ENCODE results near the gene ZNF500. TPM values are rescaled to one million over a fixed set of nuclear protein-coding genes. Genes with fewer than 3 reads are reported as not detected.

Gene ZNF500
- total RNA-seq (2022; extraction: Qiagen RNA extraction; ENCODE audit: low read depth) = 7.6 to 10.6 TPM (median 8.7 TPM) in 5 replicates

DNA sequence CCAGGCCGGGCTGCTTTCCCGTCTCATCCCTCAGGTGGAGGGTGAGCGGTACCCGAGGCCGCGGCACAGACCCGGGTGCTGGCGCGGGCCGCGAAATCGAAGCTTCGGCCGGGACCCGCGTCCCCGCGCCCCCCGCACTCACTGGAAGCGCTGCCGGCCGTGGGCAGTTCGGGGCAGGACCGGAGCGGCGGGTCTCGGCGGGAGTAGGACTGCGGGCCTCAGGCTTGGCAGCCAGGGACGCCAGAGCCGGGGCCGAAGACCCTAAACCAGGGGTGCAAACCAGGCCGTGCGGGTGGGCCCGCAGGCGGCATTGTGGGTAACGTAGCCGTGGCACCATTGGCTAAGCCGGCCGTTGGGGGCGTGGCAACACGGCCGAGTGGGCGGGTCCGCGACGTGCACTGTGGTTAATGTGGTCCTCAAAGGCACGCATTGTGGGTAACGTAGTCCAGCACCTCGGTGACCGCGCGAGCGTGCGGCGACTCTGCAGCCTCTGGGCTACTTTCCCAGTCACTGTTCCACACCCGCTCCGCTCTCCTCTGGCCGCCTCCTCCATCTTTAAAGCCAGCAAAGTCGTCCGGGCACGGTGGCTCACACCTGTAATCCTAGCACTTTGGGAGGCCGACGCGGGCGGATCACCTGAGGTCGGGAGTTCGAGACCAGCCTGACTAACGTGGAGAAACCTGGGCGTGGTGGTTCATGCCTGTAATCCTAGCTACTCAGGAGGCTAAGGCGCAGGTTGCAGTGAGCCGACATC lies at the start of gene ZNF500:
Gene ZNF500 (minus strand): TSS at position 288 of the 754 bp plus-strand sequence. CDS start 1,184 bp downstream, outside the sequence.

DNA sequence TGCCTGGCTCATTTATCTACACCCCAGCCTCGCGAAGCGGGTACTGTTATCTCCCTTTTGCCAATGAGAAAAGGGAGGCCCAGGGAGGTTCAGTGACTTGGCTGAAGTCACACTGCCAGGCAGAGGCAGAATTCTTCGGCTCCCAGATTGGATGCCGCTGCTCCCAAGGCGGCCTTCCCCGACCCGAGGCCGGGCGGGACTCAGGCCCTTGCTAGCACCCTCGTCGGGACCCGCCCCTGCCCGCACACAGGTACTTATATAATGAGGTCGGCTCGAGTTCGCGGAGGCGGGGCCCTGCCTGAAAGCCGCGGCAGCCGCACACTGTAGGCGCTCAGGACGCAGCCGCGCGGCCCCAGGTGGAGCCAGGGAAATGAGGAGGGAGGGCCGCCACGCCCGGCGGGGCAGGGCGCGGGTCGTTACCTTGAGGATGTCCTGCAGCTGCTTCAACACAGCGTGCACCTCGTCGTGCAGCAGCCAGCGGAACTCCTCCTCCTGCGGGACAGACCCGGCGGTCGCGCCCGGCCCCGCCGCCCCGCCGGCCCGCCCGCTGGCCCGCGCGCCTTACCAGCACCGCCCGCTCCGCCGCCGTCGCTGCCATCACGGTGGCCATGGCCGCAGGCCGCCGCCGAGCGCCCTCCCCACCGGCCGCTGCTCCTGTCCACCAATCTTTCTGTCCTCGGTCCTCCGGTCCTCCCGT lies 35.1 kb upstream of the ZNF500 start, which contains the start of gene ROGDI:
Gene ROGDI (minus strand): TSS at position 672 of the 697 bp plus-strand sequence. CDS start 62 bp downstream, at position 610.

DNA sequence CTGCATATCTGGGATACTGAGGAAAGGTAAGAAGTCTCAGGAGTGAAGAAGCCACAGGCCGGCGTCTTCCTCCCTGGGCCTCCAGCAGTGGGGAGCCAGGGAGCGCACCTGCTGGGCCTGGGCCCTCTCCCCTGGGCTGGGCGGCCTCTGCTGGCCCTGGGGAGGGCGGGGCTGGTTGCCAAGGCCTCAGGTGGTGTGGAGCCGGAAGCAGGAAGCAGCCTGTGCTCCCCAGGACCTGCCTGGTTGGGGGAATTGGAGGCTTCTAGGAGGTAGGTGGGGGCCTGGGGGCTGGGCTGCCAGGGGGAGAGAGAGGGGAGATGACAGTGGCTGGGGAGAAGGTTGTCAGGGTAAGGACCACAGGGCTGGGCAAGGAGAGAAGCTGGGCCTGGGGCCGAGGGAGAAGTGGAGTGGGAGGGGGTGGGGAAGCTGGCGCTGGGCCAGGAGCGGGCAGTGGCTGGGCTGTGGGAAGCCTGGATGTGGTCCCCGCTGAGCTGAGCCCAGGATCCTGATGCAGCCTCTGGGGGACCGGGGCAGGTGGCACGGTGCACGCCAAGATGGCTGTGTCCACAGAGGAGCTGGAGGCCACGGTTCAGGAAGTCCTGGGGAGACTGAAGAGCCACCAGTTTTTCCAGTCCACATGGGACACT lies 28.3 kb upstream of the ZNF500 start, which contains the start of gene SMIM22:
Gene SMIM22 (plus strand): TSS at position 189 of the 647 bp plus-strand sequence. CDS start 366 bp downstream, at position 555.

DNA sequence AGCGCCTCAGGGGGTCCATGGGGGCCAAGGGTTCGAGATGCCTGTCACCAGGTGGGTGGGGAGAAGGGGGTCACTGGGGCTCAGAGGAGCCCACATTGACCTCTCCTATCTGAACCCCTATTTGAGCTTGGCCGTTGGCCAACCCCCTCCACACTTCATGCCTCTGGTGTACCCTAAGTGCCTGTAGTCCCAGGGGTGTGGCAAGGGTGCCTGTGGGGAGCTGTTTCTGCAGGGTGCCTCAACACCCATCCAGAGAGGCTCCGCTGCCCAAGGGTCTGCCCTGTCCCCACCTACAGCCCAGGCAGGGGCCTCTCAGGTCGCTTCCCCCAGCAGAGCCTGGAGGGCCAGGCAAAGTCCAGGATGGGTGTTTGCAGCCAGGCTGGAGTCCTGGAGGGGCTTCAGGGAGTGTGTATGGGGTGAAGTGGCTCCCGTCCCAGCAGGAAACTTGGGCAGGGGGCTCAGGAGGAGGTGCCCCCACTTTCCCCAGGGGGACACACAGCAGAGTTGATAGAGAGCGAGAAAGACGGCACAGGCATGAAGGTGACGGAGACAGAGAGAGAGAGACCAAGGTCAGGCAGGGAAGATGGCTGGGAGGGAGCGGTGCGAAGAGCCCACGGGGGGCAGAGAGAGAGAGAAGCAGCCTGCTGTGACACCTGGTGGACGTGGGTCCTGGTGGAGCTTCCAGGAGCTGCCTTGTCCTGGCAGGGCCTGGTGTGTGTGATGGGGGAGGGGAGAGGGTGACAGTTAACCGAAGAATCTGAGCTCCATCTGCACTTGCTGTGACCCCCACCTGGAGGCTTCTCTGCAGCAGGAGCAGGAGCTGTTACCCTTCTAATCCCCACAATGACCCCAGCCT lies 20.9 kb upstream of the ZNF500 start, which contains the start of gene SEPTIN12:
Gene SEPTIN12 (minus strand): TSS at position 719 of the 856 bp plus-strand sequence. CDS start 700 bp downstream, at position 19.

DNA sequence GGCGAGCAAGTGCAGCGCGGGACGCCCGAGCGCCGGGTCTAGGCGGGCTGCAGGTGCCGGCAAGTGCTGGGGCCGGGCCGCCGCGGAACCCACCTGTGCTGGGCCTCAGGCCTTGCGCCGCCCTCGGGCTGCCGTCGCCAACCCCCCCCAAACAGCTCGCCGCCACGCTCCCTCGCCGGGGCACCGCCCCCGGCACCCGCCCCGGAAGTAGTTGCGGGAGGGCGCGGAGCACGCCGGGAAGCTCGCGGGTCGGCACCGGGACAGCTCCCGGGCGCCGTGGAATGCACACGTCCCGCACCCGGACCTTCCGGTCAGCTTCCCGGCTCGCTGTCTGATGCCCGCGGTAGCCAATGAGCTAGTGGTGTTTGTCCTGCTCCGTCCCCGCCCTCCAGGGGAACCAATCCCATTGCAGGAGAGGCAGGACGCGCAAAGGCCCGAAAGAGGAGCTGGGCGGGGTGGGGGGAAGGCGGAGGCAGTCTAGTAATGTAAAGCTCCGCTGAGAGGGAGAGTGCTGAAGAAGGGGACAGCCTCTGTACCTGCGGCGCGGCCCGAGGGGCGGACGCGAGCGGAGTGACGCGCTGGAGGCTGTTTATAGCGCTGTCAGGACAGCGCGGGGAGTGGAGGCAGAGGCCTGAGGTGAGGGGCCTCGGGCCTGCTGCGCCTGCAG lies 32.8 kb downstream of the ZNF500 start, which contains the start of the genes ANKS3 and DNAAF8:
Gene ANKS3 (minus strand): TSS at position 209 of the 667 bp plus-strand sequence. CDS start 4,122 bp downstream, outside the sequence.
Gene DNAAF8 (plus strand): TSS at position 475 of the 667 bp plus-strand sequence. CDS start 1,978 bp downstream, outside the sequence.

Other genes starting within 250 kb of the ZNF500 start
- 11.8 to 15.2 TPM (median 13.0 TPM) in 5 replicates for gene CDIP1, start 228.4 kb downstream of the ZNF500 start, total RNA-seq (2022; extraction: Qiagen RNA extraction; ENCODE audit: low read depth)
- 0.03 TPM in 3 of 5 replicates, not detected in the others for gene C16orf96, start 210.8 kb downstream of the ZNF500 start, total RNA-seq (2022; extraction: Qiagen RNA extraction; ENCODE audit: low read depth)
- 36.8 to 53.9 TPM (median 52.1 TPM) in 5 replicates for gene UBALD1, start 152.3 kb downstream of the ZNF500 start, total RNA-seq (2022; extraction: Qiagen RNA extraction; ENCODE audit: low read depth)
- gene MGRN1, start 142.3 kb downstream of the ZNF500 start, total RNA-seq (2022; extraction: Qiagen RNA extraction; ENCODE audit: low read depth) = 34.9 to 42.2 TPM (median 40.5 TPM) in 5 replicates
- gene NUDT16L1, start 73.6 kb downstream of the ZNF500 start, total RNA-seq (2022; extraction: Qiagen RNA extraction; ENCODE audit: low read depth) = 18.8 to 26.1 TPM (median 23.5 TPM) in 5 replicates
- 20.5 to 25.7 TPM (median 25.2 TPM) in 5 replicates for gene ANKS3, start 32.9 kb downstream of the ZNF500 start, total RNA-seq (2022; extraction: Qiagen RNA extraction; ENCODE audit: low read depth)
- 0.75 to 1.1 TPM (median 0.79 TPM) in 5 replicates for gene DNAAF8, start 32.6 kb downstream of the ZNF500 start, total RNA-seq (2022; extraction: Qiagen RNA extraction; ENCODE audit: low read depth)
- not detected in 5 replicates for gene SEPTIN12, start 21.2 kb upstream of the ZNF500 start, total RNA-seq (2022; extraction: Qiagen RNA extraction; ENCODE audit: low read depth)
- gene SMIM22, start 28.2 kb upstream of the ZNF500 start, total RNA-seq (2022; extraction: Qiagen RNA extraction; ENCODE audit: low read depth) = not detected in 5 replicates
- 10.4 to 16.1 TPM (median 15.1 TPM) in 5 replicates for gene ROGDI, start 35.5 kb upstream of the ZNF500 start, total RNA-seq (2022; extraction: Qiagen RNA extraction; ENCODE audit: low read depth)
- 38.5 to 42.8 TPM (median 41.0 TPM) in 5 replicates for gene GLYR1, start 80.1 kb upstream of the ZNF500 start, total RNA-seq (2022; extraction: Qiagen RNA extraction; ENCODE audit: low read depth)
- gene UBN1, start 80.3 kb upstream of the ZNF500 start, total RNA-seq (2022; extraction: Qiagen RNA extraction; ENCODE audit: low read depth) = 25.3 to 29.0 TPM (median 27.8 TPM) in 5 replicates
- 4.5 to 6.1 TPM (median 5.4 TPM) in 5 replicates for gene PPL, start 170.0 kb upstream of the ZNF500 start, total RNA-seq (2022; extraction: Qiagen RNA extraction; ENCODE audit: low read depth)
- gene SEC14L5, start 191.2 kb upstream of the ZNF500 start, total RNA-seq (2022; extraction: Qiagen RNA extraction; ENCODE audit: low read depth) = 0.03 to 0.09 TPM (median 0.05 TPM) in 3 of 5 replicates, not detected in the others